GM23338 (cell line): ENCODE data around the gene RBM33. TPM values are rescaled to one million over a fixed set of nuclear protein-coding genes. Genes with fewer than 3 reads are reported as not detected.

Experiments
- CREB1 ChIP-seq: fragments of 250-450 bp; sonication (Bioruptor Pico); IDR thresholded peaks from 2 replicates; pipeline ENCODE4 v1.5.0; 2020; ENCODE audit warnings: low read depth, mild to moderate bottlenecking, moderate library complexity
- CTCF ChIP-seq, 2 experiments: fragments of 200-600 bp in 1 of 2; sonication (generic) in 1 of 2; conservative IDR thresholded peaks; 2 replicates each; pipeline versions ENCODE4 v1.5.1 to v1.6.1; 2016 to 2017; ENCODE audit warnings: antibody characterized with exemption in 2 of 2, low read depth in 2 of 2, mild to moderate bottlenecking in 2 of 2, moderate library complexity in 1 of 2
- ETS1 ChIP-seq: IDR thresholded peaks from 2 replicates; pipeline ENCODE4 v1.6.1; 2016; ENCODE audit warnings: antibody characterized with exemption
- EZH2 ChIP-seq: fragments of 200-600 bp; sonication (generic); IDR thresholded peaks from one replicate; pipeline ENCODE4 v1.8.0; 2017; ENCODE audit warnings: antibody characterized with exemption, mild to moderate bottlenecking, low read depth; ENCODE audit not compliant: unreplicated experiment
- EZH2phosphoT487 ChIP-seq: fragments of 200-600 bp; sonication (generic); IDR thresholded peaks from one replicate; pipeline ENCODE4 v1.8.1; 2018; ENCODE audit warnings: antibody characterized with exemption; ENCODE audit not compliant: unreplicated experiment
- JUNB ChIP-seq: IDR thresholded peaks from one replicate; pipeline ENCODE4 v1.6.1; 2016; ENCODE audit warnings: antibody characterized with exemption; ENCODE audit not compliant: unreplicated experiment
- NANOG ChIP-seq: IDR thresholded peaks from 2 replicates; pipeline ENCODE4 v1.6.1; 2016; ENCODE audit warnings: antibody characterized with exemption, borderline replicate concordance
- STAT1 ChIP-seq: IDR thresholded peaks from one replicate; pipeline ENCODE4 v1.6.1; 2016; ENCODE audit warnings: antibody characterized with exemption; ENCODE audit not compliant: unreplicated experiment
- ZNF331 ChIP-seq: fragments of 250-450 bp; sonication (Bioruptor Pico); IDR thresholded peaks from 2 replicates; pipeline ENCODE4 v1.5.0; 2020; ENCODE audit warnings: low read depth, mild to moderate bottlenecking, moderate library complexity
- ZNF462 ChIP-seq: fragments of 250-450 bp; sonication (Bioruptor Pico); IDR thresholded peaks from 2 replicates; pipeline ENCODE4 v1.5.0; 2020; ENCODE audit warnings: mild to moderate bottlenecking, moderate library complexity
- polyA plus RNA-seq: library from polyadenylated mRNA; unstranded; fragments of >200 nt; fragmentation: Nextera tagmentation; extraction: Ambion mirVana; gene quantifications from 2 replicates; pipeline ENCODE4 v1.2.1, GENCODE V29; 2016
- total RNA-seq: library from RNA; depleted of rRNA; stranded (reverse); fragments of >200 nt; shearing (Covaris generic); gene quantifications from 2 replicates; pipeline ENCODE4 v1.2.3, GENCODE V29; 2014

Gene RBM33
- total and polyA plus RNA-seq, 2 experiments from 2014 or later, result 47.7 to 94.7 TPM

GRCh38 chr7:155813125-155813524 lies 168.7 kb downstream of the RBM33 start (continued):
- no peak for TF ChIP-seq ZNF462 (CRISPR knock-in tag)
- TF ChIP-seq ZNF331 (CRISPR knock-in tag), result no peak
- no peak for TF ChIP-seq CTCF (conservative IDR thresholded peaks at IDR 0.05; ENCODE audit: low read depth in 2 of 2)
- no peak for TF ChIP-seq CREB1 (CRISPR knock-in tag)
- TF ChIP-seq STAT1, result no peak
- TF ChIP-seq ETS1, result no peak
- no peak for TF ChIP-seq EZH2
- TF ChIP-seq NANOG, result no peak
- TF ChIP-seq JUNB, result no peak
- TF ChIP-seq EZH2phosphoT487, result no peak
